Erythroblast (primary cell): Measurements from ENCODE around the gene ACP2.

Experiments used
- GATA1 ChIP-seq: IDR thresholded peaks from 2 replicates; pipeline ENCODE4 v1.6.1; 2011; ENCODE audit warnings: low read depth, mild to moderate bottlenecking, control low read depth, low read length, moderate library complexity
- POLR2A ChIP-seq: IDR thresholded peaks from 2 replicates; pipeline ENCODE4 v1.6.1; 2011; ENCODE audit warnings: mild to moderate bottlenecking, low read length

DNA sequence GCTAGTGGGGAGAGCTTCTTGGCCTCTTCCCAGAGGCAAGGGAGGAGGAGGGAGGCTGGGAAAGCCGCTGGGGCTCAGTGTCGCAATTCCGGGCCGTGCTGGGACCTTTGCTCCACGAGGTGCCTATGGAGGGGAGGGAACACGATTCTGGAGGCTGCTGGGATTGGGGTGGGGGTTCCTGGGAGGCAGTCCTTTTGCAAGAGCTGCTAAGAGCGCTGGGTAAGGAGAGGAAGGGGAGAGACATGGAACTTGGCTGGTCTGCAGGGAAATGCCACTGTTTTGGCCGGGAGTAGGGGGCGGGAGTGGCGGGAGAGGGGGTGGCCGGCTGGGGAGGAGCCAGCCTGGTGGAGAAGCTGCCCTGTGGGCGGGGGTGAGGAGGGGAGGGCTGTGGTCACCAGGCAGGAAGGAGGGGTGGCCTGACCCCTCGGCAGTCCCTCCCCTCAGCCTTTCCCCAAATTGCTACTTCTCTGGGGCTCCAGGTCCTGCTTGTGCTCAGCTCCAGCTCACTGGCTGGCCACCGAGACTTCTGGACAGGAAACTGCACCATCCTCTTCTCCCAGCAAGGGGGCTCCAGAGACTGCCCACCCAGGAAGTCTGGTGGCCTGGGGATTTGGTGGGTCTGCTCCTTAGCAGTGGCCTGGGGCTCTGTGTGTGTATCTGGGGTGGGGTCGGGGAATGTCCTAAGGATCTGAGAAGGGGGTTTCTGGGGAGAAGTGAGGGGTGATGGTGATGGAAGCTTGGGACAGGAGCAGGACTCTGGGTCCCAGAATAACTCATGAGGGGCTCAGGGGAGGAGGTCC, 9.1 kb upstream of the ACP2 start, which contains the start of gene NR1H3:
- TF ChIP-seq POLR2A, result no peak
- no peak for TF ChIP-seq GATA1
